Lung (tissue), 12 donors: Measurements from ENCODE around the gene NRG3. TPM values are rescaled to one million over a fixed set of nuclear protein-coding genes. Genes with fewer than 3 reads are reported as not detected.

Source experiments
- ATAC-seq: fragments of 200-7000 bp; cut with Tn5 transposase; one replicate; pipeline ENCODE4 v1.9.1; 2020; ENCODE audit warnings: moderate number of reproducible peaks; ENCODE audit not compliant: insufficient read depth, low FRiP score
- DNase-seq, 3 donors: peaks; one replicate each; pipeline ENCODE4 v3.0.0-alpha.2; 2013 to 2017
- H3K27ac ChIP-seq, 2 donors: one replicate each; pipeline ENCODE4 v1.5.1; 2013; ENCODE audit warnings: mild to moderate bottlenecking in 2 of 2, moderate library complexity in 2 of 2, control low read depth in 1 of 2, inconsistent platforms in 1 of 2, low read depth in 1 of 2, low read length in 1 of 2
- H3K27me3 ChIP-seq, 3 donors: one replicate each; pipeline ENCODE4 v1.5.1; 2013; ENCODE audit warnings: low read length in 2 of 3; ENCODE audit not compliant: control insufficient read depth in 3 of 3, insufficient read depth in 3 of 3
- H3K36me3 ChIP-seq, 4 donors: one replicate each; pipeline ENCODE4 v1.5.1; 2013; ENCODE audit warnings: low read length in 4 of 4, mild to moderate bottlenecking in 1 of 4, moderate library complexity in 1 of 4; ENCODE audit not compliant: control insufficient read depth in 4 of 4, insufficient read depth in 4 of 4
- H3K4me1 ChIP-seq, 5 donors: one replicate each; pipeline ENCODE4 v1.5.1; 2013; ENCODE audit warnings: low read length in 5 of 5, mild to moderate bottlenecking in 2 of 5, moderate library complexity in 1 of 5; ENCODE audit not compliant: control insufficient read depth in 5 of 5, insufficient read depth in 5 of 5
- H3K4me3 ChIP-seq: one replicate; pipeline ENCODE4 v1.5.1; 2013; ENCODE audit warnings: mild to moderate bottlenecking, control low read depth, moderate library complexity
- H3K9ac ChIP-seq, 2 donors: one replicate each; pipeline ENCODE4 v1.5.1; 2013; ENCODE audit warnings: low read length in 2 of 2, control low read depth in 1 of 2; ENCODE audit not compliant: insufficient read depth in 1 of 2
- H3K9me3 ChIP-seq, 4 donors: one replicate each; pipeline ENCODE4 v1.5.1; 2013; ENCODE audit warnings: low read length in 3 of 4, mild to moderate bottlenecking in 1 of 4, moderate library complexity in 1 of 4; ENCODE audit not compliant: control insufficient read depth in 4 of 4, insufficient read depth in 3 of 4
- CTCF ChIP-seq: IDR thresholded peaks from 2 replicates; pipeline ENCODE4 v1.5.1; 2012; ENCODE audit warnings: mild to moderate bottlenecking; ENCODE audit errors: control extremely low read depth, extremely low read depth
- WGBS, 2 donors: extraction: QIAGEN DNeasy Blood & Tissue Kit; methylation state at CpG; one replicate each; pipeline ENCODE4 v1.1.7; 2013; 5-methylcytosine and 5-hydroxymethylcytosine counted together
- polyA plus RNA-seq, 2 donors: library from polyadenylated mRNA; stranded (reverse); fragments of 200-250 nt; gene quantifications; one replicate each; pipeline ENCODE4 v1.2.1, GENCODE V29; 2013
- total RNA-seq, 2 donors: library from RNA; depleted of rRNA in 1 of 2; stranded (reverse); fragments of >200 nt in 1 of 2; gene quantifications; one replicate each; pipeline ENCODE4 v1.2.1, GENCODE V29; 2014 to 2021
- donor health status: control.
- donor health status: control.
- donor health status: Bipolar disorder and iron deficiency.
- donor health status: healthy.
- donor health status: DM: yes; HTN: yes; CAD: no.

Gene NRG3
- total and polyA plus RNA-seq, 4 donors, result 0.49 to 2.0 (median 0.84) TPM

- Histone ChIP-seq H3K27ac (no peak overlapping the region), H3K9ac (no peak overlapping the region), H3K27me3 (no peaks in the 10 kb centered on the region), H3K9me3 (no peaks in the 10 kb centered on the region), H3K4me3 (no peak overlapping the region), H3K36me3 (no peaks in the 10 kb centered on the region), H3K4me1 (no peaks in the 10 kb centered on the region)
- ATAC-seq (no peak), DNase-seq (peak in 1 of 3 donors; percentile 8)
- TF ChIP-seq CTCF, result no peak
- WGBS, 2 donors, result 82 to 93% methylated on average over 3 of the region's 3 CpGs
These were observed 676.5 kb downstream of the NRG3 start for GRCh38 chr10:82551506-82551905.

DNA sequence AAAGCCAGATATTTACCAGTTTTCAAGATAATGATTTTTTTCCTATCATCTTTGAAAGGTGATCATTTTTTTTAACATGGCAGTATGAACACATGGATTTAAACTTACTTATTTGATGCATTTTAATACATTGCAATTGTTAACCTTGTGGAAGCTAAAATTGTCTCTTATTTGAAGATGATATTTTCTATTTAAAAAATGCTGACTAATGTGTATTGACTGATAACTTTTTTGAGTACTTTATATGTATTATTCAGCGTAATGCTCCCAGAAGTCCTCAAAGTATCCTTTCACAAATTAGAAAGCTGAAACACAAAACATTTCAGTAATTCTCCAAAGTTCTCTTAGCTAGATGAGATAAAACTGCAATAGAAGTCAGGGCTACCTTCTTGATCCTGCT lies 677.3 kb downstream of the NRG3 start:
- TF ChIP-seq CTCF, result no peak
- WGBS, 2 donors, result 93 to 94% methylated on average over 1 of the region's 1 CpG
- no peak overlapping the region for H3K4me3 ChIP-seq
- H3K36me3 ChIP-seq, result no peaks in the 10 kb centered on the region
- no peaks in the 10 kb centered on the region for H3K27me3 ChIP-seq
- no peak overlapping the region for H3K9ac ChIP-seq
- ATAC-seq, result no peak
- no peaks in the 10 kb centered on the region for H3K9me3 ChIP-seq
- H3K4me1 ChIP-seq, result no peaks in the 10 kb centered on the region
- H3K27ac ChIP-seq, result no peak overlapping the region
- DNase-seq, result no peak

DNA sequence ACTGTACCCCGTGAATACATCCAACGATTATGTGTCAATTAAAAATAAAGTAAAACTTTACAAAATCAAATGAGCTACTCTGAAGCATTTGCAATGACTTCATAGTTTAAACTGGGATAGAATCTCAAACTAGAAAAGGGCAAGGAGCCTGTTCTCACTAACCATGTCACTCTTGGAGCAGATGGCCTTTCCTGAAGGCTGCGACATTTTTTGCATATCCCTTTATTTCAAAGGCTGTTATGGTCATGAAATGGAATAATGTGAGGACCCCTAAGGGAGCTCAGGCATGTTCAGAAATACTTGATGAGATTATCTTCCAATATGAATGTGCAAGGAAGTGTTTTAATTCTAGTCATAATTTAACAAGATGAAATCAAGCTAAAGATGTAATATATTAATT lies 679.4 kb downstream of the NRG3 start:
- no peaks in the 10 kb centered on the region for H3K4me1 ChIP-seq
- TF ChIP-seq CTCF, result no peak
- H3K9me3 ChIP-seq, result no peaks in the 10 kb centered on the region
- H3K36me3 ChIP-seq, result no peaks in the 10 kb centered on the region
- DNase-seq (no peak), ATAC-seq (no peak)
- 90 to 95% methylated on average over 3 of the region's 3 CpGs for WGBS, 2 donors
- no peak overlapping the region for H3K27ac ChIP-seq
- no peaks in the 10 kb centered on the region for H3K27me3 ChIP-seq
- H3K4me3 ChIP-seq, result no peak overlapping the region
- H3K9ac ChIP-seq, result no peak overlapping the region

- 63 to 78% methylated on average over 2 of the region's 2 CpGs for WGBS, 2 donors
- H3K36me3 ChIP-seq, result no peaks in the 10 kb centered on the region
- no peak overlapping the region for H3K27ac ChIP-seq
- ATAC-seq, result no peak
- no peak for TF ChIP-seq CTCF
- no peaks in the 10 kb centered on the region for H3K4me1 ChIP-seq
- DNase-seq, result no peak
- H3K4me3 ChIP-seq, result no peak overlapping the region
- H3K27me3 ChIP-seq, result no peaks in the 10 kb centered on the region
- H3K9me3 ChIP-seq, result no peaks in the 10 kb centered on the region
- no peak overlapping the region for H3K9ac ChIP-seq
These were observed 683.1 kb downstream of the NRG3 start for GRCh38 chr10:82558014-82558607.
